GM23338 (cell line): ENCODE measurements around the gene UVSSA.

Experiments
- CREB1 ChIP-seq: fragments of 250-450 bp; sonication (Bioruptor Pico); IDR thresholded peaks from 2 replicates; pipeline ENCODE4 v1.5.0; 2020; ENCODE audit warnings: low read depth, mild to moderate bottlenecking, moderate library complexity
- EZH2 ChIP-seq: fragments of 200-600 bp; sonication (generic); IDR thresholded peaks from one replicate; pipeline ENCODE4 v1.8.0; 2017; ENCODE audit warnings: antibody characterized with exemption, mild to moderate bottlenecking, low read depth; ENCODE audit not compliant: unreplicated experiment
- EZH2phosphoT487 ChIP-seq: fragments of 200-600 bp; sonication (generic); IDR thresholded peaks from one replicate; pipeline ENCODE4 v1.8.1; 2018; ENCODE audit warnings: antibody characterized with exemption; ENCODE audit not compliant: unreplicated experiment
- TF ChIP-seq, protein P1 (sequence below), 2 experiments: fragments of 200-600 bp in 1 of 2; sonication (generic) in 1 of 2; conservative IDR thresholded peaks; 2 replicates each; pipeline versions ENCODE4 v1.5.1 to v1.6.1; 2016 to 2017; ENCODE audit warnings: antibody characterized with exemption in 2 of 2, low read depth in 2 of 2, mild to moderate bottlenecking in 2 of 2, moderate library complexity in 1 of 2

DNA sequence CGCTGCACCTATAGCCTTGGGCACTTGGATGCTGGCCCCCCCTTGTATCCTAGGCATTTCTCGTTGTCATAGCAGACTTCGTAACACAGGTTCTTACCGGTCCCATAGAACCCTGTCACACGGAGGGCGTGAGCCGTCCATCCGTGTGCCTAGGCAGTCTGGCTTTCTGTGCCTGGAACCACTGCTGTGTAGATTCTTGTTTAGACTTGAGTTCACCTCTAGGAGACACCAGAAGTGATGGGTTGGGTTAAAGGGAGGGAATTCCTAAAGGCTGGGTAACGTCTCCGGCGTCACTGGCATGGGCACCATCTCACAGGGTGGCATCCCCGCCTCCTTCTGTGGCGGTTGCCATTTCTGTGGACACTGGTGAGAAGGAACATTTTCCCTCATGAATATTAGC, 72.7 kb downstream of the UVSSA start:
- TF ChIP-seq, protein P1, sequence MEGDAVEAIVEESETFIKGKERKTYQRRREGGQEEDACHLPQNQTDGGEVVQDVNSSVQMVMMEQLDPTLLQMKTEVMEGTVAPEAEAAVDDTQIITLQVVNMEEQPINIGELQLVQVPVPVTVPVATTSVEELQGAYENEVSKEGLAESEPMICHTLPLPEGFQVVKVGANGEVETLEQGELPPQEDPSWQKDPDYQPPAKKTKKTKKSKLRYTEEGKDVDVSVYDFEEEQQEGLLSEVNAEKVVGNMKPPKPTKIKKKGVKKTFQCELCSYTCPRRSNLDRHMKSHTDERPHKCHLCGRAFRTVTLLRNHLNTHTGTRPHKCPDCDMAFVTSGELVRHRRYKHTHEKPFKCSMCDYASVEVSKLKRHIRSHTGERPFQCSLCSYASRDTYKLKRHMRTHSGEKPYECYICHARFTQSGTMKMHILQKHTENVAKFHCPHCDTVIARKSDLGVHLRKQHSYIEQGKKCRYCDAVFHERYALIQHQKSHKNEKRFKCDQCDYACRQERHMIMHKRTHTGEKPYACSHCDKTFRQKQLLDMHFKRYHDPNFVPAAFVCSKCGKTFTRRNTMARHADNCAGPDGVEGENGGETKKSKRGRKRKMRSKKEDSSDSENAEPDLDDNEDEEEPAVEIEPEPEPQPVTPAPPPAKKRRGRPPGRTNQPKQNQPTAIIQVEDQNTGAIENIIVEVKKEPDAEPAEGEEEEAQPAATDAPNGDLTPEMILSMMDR (conservative IDR thresholded peaks at IDR 0.05; ENCODE audit: low read depth in 2 of 2): no peak
- TF ChIP-seq EZH2phosphoT487 (no peak), EZH2 (no peak), CREB1 (no peak)
